ENCODE measurements around the gene SPATS2. TPM values are rescaled to one million over a fixed set of nuclear protein-coding genes. Genes with fewer than 3 reads are reported as not detected.

SPATS2 gene
- total and polyA plus RNA-seq, 2 donors (not counting 3 experiments of a cell fraction or from before 2014, with no cell fraction given): 55.8 to 66.5 TPM

DNA sequence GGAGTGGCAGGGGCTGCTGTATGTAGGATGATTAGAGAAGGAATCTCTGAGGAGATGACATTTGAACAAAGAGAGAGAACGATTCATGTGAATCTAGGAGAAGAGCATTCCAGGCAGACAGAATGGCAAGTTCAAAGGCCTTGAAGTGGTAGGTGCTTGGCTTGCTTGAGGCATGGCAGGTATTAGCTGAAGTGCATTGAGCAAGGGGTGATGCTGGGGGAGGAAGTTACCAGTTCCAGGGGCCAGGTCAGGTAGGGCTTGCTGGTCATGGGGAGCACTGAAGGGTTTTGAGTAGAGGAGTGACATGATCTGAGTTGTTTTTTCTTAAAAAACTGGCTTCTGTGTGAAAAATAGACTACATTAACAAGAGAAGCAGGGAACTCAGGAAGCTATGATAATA lies 71.8 kb downstream of the SPATS2 start:
- dilution Hi-C loops (cut with MboI; ENCODE audit: extremely low pct_ligation_motif_present, low sequenced_read_pairs) (no loop called here), intact Hi-C loops (cut with micrococcal nuclease) (no loop called here)
- no peak for TF ChIP-seq GATA2 (IDR thresholded peaks at IDR 0.05; ENCODE audit: insufficient read depth, insufficient read length, low read depth, low read length)
- TF ChIP-seq, protein P1, sequence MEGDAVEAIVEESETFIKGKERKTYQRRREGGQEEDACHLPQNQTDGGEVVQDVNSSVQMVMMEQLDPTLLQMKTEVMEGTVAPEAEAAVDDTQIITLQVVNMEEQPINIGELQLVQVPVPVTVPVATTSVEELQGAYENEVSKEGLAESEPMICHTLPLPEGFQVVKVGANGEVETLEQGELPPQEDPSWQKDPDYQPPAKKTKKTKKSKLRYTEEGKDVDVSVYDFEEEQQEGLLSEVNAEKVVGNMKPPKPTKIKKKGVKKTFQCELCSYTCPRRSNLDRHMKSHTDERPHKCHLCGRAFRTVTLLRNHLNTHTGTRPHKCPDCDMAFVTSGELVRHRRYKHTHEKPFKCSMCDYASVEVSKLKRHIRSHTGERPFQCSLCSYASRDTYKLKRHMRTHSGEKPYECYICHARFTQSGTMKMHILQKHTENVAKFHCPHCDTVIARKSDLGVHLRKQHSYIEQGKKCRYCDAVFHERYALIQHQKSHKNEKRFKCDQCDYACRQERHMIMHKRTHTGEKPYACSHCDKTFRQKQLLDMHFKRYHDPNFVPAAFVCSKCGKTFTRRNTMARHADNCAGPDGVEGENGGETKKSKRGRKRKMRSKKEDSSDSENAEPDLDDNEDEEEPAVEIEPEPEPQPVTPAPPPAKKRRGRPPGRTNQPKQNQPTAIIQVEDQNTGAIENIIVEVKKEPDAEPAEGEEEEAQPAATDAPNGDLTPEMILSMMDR (IDR thresholded peaks at IDR 0.05; ENCODE audit: extremely low read depth in 1 of 2, insufficient read depth in 1 of 2, low read depth in 1 of 2, low read length in 2 of 2): no peak
- TF ChIP-seq, protein P2, sequence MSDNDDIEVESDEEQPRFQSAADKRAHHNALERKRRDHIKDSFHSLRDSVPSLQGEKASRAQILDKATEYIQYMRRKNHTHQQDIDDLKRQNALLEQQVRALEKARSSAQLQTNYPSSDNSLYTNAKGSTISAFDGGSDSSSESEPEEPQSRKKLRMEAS (IDR thresholded peaks at IDR 0.05; ENCODE audit: insufficient read depth, insufficient read length): no peak
- TF ChIP-seq EZH2 (IDR thresholded peaks at IDR 0.05; ENCODE audit: borderline replicate concordance, low read depth, low read length, severe bottlenecking): no peak
- no peak for TF ChIP-seq POLR2AphosphoS5 (IDR thresholded peaks at IDR 0.05; ENCODE audit: insufficient read depth, low read depth, low read length)
- TF ChIP-seq MYC (IDR thresholded peaks at IDR 0.05; ENCODE audit: low read depth, low read length): no peak
- TF ChIP-seq FOS (IDR thresholded peaks at IDR 0.05; ENCODE audit: borderline replicate concordance, insufficient read depth, low read length): no peak
- no peak for TF ChIP-seq POLR2A (IDR thresholded peaks at IDR 0.05; ENCODE audit: low read depth, low read length)
- no peak for TF ChIP-seq JUN (IDR thresholded peaks at IDR 0.05; ENCODE audit: borderline replicate concordance, insufficient read depth, insufficient read length, low read depth)
- no peaks in the 10 kb centered on the region for H3K9me3 ChIP-seq (replicated peaks; ENCODE audit: control insufficient read depth, insufficient read depth, low read length)
- DNase-seq (ENCODE audit: low read depth, low spot score) (no peak), FAIRE-seq (no peak)
- peaks cover 9% of the 10 kb centered on the region for H3K4me1 ChIP-seq (ENCODE audit: control insufficient read depth, extremely low read depth, insufficient read depth, low read length)
- no peaks in the 10 kb centered on the region for H4K20me1 ChIP-seq (replicated peaks; ENCODE audit: control insufficient read depth, extremely low read depth, insufficient read depth, low read length)
- H3K9ac ChIP-seq (replicated peaks; ENCODE audit: extremely low read depth, insufficient read depth, low read length): no peak overlapping the region
- no peaks in the 10 kb centered on the region for H3K27me3 ChIP-seq (ENCODE audit: control insufficient read depth in 2 of 2, insufficient read depth in 2 of 2, low read length in 2 of 2)
- POLR2A ChIA-PET: no interaction called here
- H3K9me1 ChIP-seq (replicated peaks; ENCODE audit: control insufficient read depth, extremely low read depth, insufficient read depth, low read length): no peaks in the 10 kb centered on the region
- H2AFZ ChIP-seq (ENCODE audit: low read depth, low read length): no peak overlapping the region
- CTCF ChIA-PET: interaction anchor here (1.1 to 1.6 kb wide), 2 partner anchors 38 to 72 kb away, joined by 3 to 4 read pairs; partner anchors contain the start of gene SPATS2
- no peak overlapping the region for H3K4me2 ChIP-seq (ENCODE audit: insufficient read depth, low read length)
- no peaks in the 10 kb centered on the region for H3K36me3 ChIP-seq (ENCODE audit: control insufficient read depth in 2 of 2, extremely low read depth in 1 of 2, insufficient read depth in 2 of 2, low read length in 2 of 2)
- H3K4me3 ChIP-seq (replicated peaks in 1 of 3; ENCODE audit: insufficient read depth in 1 of 3, low read depth in 1 of 3, low read length in 3 of 3): no peak overlapping the region
- no peak overlapping the region for H3K27ac ChIP-seq (ENCODE audit: insufficient read depth, low read depth, low read length)
- no TSS peak for BruUV-seq (replicated peaks)
- peaks cover 73% of the 10 kb centered on the region for H3K79me2 ChIP-seq (ENCODE audit: control insufficient read depth, insufficient read depth, low read length)

All from endothelial cell of umbilical vein (primary cell).